Muscle of arm (tissue), 12 donors: Measurements from ENCODE around the gene AMBRA1. TPM values are rescaled to one million over a fixed set of nuclear protein-coding genes. Genes with fewer than 3 reads are reported as not detected.
A peak's percentile ranks its signal among the peaks of the same experiment; 100 is the strongest.

Experiments
- DNase-seq: peaks from one replicate; pipeline ENCODE4 v3.0.0-alpha.2; 2013
- polyA plus RNA-seq, 12 donors: library from polyadenylated mRNA; unstranded; fragments of 120-200 nt; gene quantifications; one replicate each; pipeline ENCODE4 v1.2.1, GENCODE V29; 2013; ENCODE audit not compliant: insufficient read length in 12 of 12

The AMBRA1 gene
- polyA plus RNA-seq, 12 donors, result 10.8 to 20.0 (median 11.9) TPM; not detected in 1

DNA sequence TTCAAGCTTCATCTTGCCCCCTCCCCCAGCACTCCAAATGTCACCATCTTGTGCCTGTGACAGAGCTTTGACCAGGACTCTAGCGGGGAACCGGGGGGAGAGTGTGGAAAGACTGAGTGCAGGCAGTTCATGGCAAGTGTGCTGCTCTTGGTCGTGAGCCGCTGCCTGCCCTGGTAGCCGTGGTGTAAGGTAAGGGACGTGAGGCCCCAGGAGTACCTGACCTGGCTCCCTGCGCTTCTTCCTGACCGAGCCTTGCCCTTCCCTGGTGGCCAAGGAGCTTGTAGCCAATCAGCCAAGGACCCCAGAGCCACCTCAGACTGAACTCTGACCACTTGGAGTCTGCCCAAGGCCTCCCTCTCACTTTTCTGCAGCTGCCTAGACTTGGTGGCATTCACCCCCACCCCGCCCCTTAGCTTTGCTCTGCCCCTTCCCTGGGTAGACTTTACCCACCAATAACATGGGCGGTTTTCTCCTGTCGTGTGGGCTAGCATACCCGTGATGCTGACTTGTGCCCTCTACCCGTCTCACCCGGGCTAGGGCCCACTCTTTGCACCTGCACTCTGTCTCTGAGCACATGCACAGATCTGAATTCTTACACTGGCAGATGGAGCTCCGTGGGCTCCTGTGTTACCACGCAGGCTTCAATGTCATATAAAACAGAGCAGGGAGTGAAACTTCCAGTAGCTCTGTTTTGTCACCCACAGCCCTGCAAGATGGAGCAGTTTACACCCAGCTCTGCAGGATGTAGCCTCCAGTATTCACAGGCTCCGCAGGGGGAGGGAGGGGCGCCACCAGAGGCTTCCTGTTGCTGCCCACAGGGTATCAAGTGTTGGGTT, 245.0 kb downstream of the AMBRA1 start:
- no peak for DNase-seq

DNA sequence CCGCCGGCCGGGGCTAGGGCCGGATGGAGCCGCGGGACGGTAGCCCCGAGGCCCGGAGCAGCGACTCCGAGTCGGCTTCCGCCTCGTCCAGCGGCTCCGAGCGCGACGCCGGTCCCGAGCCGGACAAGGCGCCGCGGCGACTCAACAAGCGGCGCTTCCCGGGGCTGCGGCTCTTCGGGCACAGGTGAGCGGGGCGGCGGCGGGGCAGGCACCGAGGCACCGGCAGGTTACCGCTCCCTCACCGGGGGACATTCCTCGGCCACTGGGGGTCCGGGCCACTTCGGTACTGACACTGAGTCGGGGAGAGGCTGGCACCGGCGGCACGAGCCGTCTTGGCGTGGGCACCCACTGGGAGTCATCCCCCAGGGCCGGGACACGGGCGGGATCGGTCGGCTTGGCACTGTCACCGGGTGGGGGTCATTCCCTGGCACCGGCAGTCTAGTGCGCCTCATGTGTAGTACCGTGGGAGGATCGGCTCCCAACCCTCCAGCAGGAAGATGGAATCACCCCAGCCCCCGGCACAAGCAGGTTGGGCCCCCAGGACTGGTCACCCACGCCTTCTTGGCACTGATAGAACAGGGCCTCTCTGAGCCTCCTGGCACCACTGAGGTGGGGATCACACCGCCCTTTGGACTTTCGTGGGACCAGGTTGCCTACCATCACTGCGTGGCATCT, 246.0 kb downstream of the AMBRA1 start:
- DNase-seq, result no peak

DNA sequence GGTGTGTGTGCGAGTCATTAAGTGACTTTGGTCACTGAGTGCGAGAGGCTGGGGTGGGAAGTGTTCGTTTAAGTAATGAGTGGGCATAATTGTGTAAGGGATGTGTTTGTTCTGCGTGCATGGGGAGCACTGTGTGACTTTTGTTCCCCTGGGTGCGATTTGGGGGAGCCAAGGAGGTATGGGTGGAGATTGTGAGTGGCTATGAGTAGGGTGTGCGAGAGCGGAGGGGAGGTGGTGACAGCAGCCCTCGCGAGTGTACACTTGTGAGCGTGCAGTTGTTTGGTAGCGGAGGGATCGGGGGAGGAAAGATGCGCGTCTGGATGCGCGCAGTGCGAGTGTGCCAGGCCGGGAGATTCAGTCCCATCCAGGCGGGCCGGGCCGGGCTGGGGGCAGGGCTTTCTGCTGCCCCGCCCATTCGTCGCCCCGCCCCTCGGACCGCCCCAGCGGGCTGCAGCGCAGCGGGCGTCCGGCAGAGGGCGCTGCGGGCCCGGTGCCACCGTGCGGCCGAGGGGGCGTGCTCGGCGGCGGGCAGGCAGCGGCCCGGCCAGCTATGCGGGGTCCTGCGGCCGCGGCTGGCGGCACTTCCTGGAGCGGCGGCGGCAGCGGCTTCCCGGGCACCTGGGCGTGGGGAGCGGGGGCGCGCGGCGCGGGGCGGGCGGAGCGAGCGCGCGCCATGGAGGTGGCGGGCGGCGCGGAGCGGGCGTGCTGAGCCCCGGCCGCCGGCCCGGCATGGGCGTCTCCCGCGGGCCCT, 246.8 kb downstream of the AMBRA1 start, which contains the start of gene DGKZ:
DGKZ (plus strand) TSS at position 578 of the 751 bp plus-strand sequence. CDS start 197 bp downstream, outside the sequence.
- peak; percentile 58 for DNase-seq

Other genes with a start within 250 kb of the AMBRA1 start
- 10 to 100 TPM in 11 of 12 donors, not detected in 1; 45.9 to 91.5 (median 64.7) TPM for gene DGKZ, start 246.6 kb downstream of the AMBRA1 start, polyA plus RNA-seq
- 100 to 1,000 TPM in 10 of 12 donors, 10 to 100 TPM in 1, not detected in 1; 84.8 to 436 (median 158) TPM for gene MDK, start 212.4 kb downstream of the AMBRA1 start, polyA plus RNA-seq
- under 1 TPM in 2 of 12 donors, not detected in 10; 0.10 to 0.11 TPM for gene CHRM4, start 202.2 kb downstream of the AMBRA1 start, polyA plus RNA-seq
- 1 to 10 TPM in 10 of 12 donors, not detected in 2; 1.9 to 4.1 (median 3.1) TPM for gene HARBI1, start 23.2 kb upstream of the AMBRA1 start, polyA plus RNA-seq
- 10 to 100 TPM in 11 of 12 donors, not detected in 1; 21.5 to 47.2 (median 35.9) TPM for gene ATG13, start 23.5 kb upstream of the AMBRA1 start, polyA plus RNA-seq
- 10 to 100 TPM in 11 of 12 donors, not detected in 1; 30.1 to 60.0 (median 37.7) TPM for gene ARHGAP1, start 106.6 kb upstream of the AMBRA1 start, polyA plus RNA-seq
- gene ZNF408, start 107.0 kb upstream of the AMBRA1 start, polyA plus RNA-seq, result 10 to 100 TPM in 2 of 12 donors, 1 to 10 TPM in 9, not detected in 1; 5.1 to 14.1 (median 6.6) TPM
- 1 to 10 TPM in 1 of 12 donors, under 1 TPM in 6, not detected in 5; 0.09 to 3.3 (median 0.28) TPM for gene F2, start 125.2 kb upstream of the AMBRA1 start, polyA plus RNA-seq